Body of pancreas (tissue), 4 donors: ENCODE data around the gene NIFK. TPM values are rescaled to one million over a fixed set of nuclear protein-coding genes. Genes with fewer than 3 reads are reported as not detected.
A peak's percentile ranks its signal among the peaks of the same experiment; 100 is the strongest.

Source experiments
- ATAC-seq: fragments of 150-250 bp; one replicate; pipeline ENCODE4 v1.9.1; 2016
- DNase-seq, 4 donors: peaks; one replicate each; pipeline ENCODE4 v3.0.0-alpha.2; 2019
- H3K27ac ChIP-seq, 4 donors: fragments of 200-600 bp; sonication (generic); 1 replicate in 3 of 4; 2 replicates in 1 of 4; pipeline versions ENCODE4 v1.5.1 to v1.6.1; 2016 to 2019; ENCODE audit warnings: mild to moderate bottlenecking in 1 of 4, mixed read lengths in 1 of 4, moderate library complexity in 1 of 4
- H3K27me3 ChIP-seq, 2 donors: fragments of 200-600 bp; sonication (generic); one replicate each; pipeline ENCODE4 v1.6.0; 2016; ENCODE audit warnings: mild to moderate bottlenecking in 1 of 2
- H3K36me3 ChIP-seq, 2 donors: fragments of 200-600 bp; sonication (generic); replicated peaks in 1 of 2; 2 replicates each; pipeline ENCODE4 v1.5.1; 2016; ENCODE audit warnings: low read depth in 2 of 2; ENCODE audit not compliant: insufficient read depth in 1 of 2
- H3K4me1 ChIP-seq: fragments of 200-600 bp; sonication (generic); one replicate; pipeline ENCODE4 v1.6.0; 2016
- H3K4me3 ChIP-seq, 2 donors: fragments of 200-600 bp; sonication (generic); 1 replicate in 1 of 2; 2 replicates in 1 of 2; pipeline ENCODE4 v1.5.1; 2016 to 2019
- H3K9me3 ChIP-seq, 3 donors: fragments of 200-600 bp; sonication (generic); 1 replicate in 2 of 3; 2 replicates in 1 of 3; pipeline ENCODE4 v1.5.1; 2016
- CTCF ChIP-seq, 7 experiments: fragments of 450-650 bp in 4 of 7; fragments of 200-600 bp in 3 of 7; sonication (generic) in 3 of 7; IDR thresholded peaks; one replicate each; pipeline ENCODE4 v1.5.1; 2016 to 2019; ENCODE audit warnings: antibody characterized with exemption in 7 of 7
- POLR2A ChIP-seq, 3 donors: fragments of 450-650 bp; IDR thresholded peaks; one replicate each; pipeline ENCODE4 v1.6.1; 2016; ENCODE audit warnings: antibody characterized with exemption in 3 of 3, mild to moderate bottlenecking in 2 of 3
- WGBS, 2 donors: methylation state at CpG; one replicate each; pipeline ENCODE4 v1.1.5; 2017; 5-methylcytosine and 5-hydroxymethylcytosine counted together
- intact Hi-C: fragments of 100-400 bp; cut with DNase I; formaldehyde crosslinking; loops from one replicate; pipeline ENCODE4 v1.15.1; 2023
- total RNA-seq, 2 donors: library from RNA; depleted of rRNA; stranded (reverse); fragments of >200 nt; gene quantifications; one replicate each; pipeline ENCODE4 v1.1.0, GENCODE V29; 2016

Gene NIFK
- total RNA-seq, 2 donors from 2014 or later: 20.8 to 26.4 TPM

- H3K9me3 ChIP-seq: no peaks in the 10 kb centered on the region
- no peak for TF ChIP-seq CTCF (IDR thresholded peaks at IDR 0.05)
- no peak for TF ChIP-seq POLR2A (IDR thresholded peaks at IDR 0.05)
- 0 to 1% methylated on average over 8 of the region's 8 CpGs for WGBS, 2 donors
- peak overlapping the region in 1 of 4 donors; percentile 87 for H3K27ac ChIP-seq
- ATAC-seq: no peak
- H3K36me3 ChIP-seq: no peaks in the 10 kb centered on the region
- intact Hi-C loops: no loop called here
- peaks cover 26% of the 10 kb centered on the region for H3K4me1 ChIP-seq
- DNase-seq: no peak
- peak overlapping the region; percentile 44 to 100 for H3K4me3 ChIP-seq
- no peaks in the 10 kb centered on the region for H3K27me3 ChIP-seq
These were observed 18.2 kb upstream of the NIFK start for GRCh38 chr2:121754851-121755236.

- no peak overlapping the region for H3K4me3 ChIP-seq
- H3K27me3 ChIP-seq: no peaks in the 10 kb centered on the region
- H3K27ac ChIP-seq: no peak overlapping the region
- intact Hi-C loops: no loop called here
- H3K36me3 ChIP-seq: no peaks in the 10 kb centered on the region
- DNase-seq (peak in 1 of 4 donors; percentile 34), ATAC-seq (no peak)
- no peaks in the 10 kb centered on the region for H3K4me1 ChIP-seq
- no peak for TF ChIP-seq POLR2A (IDR thresholded peaks at IDR 0.05)
- TF ChIP-seq CTCF (IDR thresholded peaks at IDR 0.05): no peak
- H3K9me3 ChIP-seq: no peaks in the 10 kb centered on the region
- 43 to 60% methylated on average over 4 of the region's 4 CpGs for whole genome bisulfite sequencing, 2 donors
These were observed 11.5 kb upstream of the NIFK start for GRCh38 chr2:121748202-121748601.

GRCh38 chr2:121746071-121746578 lies 9.4 kb upstream of the NIFK start:
- Histone ChIP-seq H3K9me3 (no peaks in the 10 kb centered on the region), H3K4me1 (no peaks in the 10 kb centered on the region), H3K27me3 (no peaks in the 10 kb centered on the region), H3K36me3 (no peaks in the 10 kb centered on the region), H3K4me3 (no peak overlapping the region), H3K27ac (no peak overlapping the region)
- DNase-seq: no peak
- ATAC-seq: no peak
- 31 to 39% methylated on average over 6 of the region's 6 CpGs for WGBS, 2 donors
- TF ChIP-seq CTCF (IDR thresholded peaks at IDR 0.05) (no peak), POLR2A (IDR thresholded peaks at IDR 0.05) (no peak)
- intact Hi-C loops: no loop called here

- Histone ChIP-seq H3K9me3 (no peaks in the 10 kb centered on the region), H3K36me3 (no peaks in the 10 kb centered on the region), H3K27ac (no peak overlapping the region), H3K4me1 (peaks cover 4% of the 10 kb centered on the region), H3K4me3 (no peak overlapping the region), H3K27me3 (no peaks in the 10 kb centered on the region)
- intact Hi-C loops: no loop called here
- DNase-seq (no peak), ATAC-seq (no peak)
- WGBS, 2 donors: 94% methylated on average over 3 of the region's 3 CpGs
- no peak for TF ChIP-seq POLR2A (IDR thresholded peaks at IDR 0.05)
- TF ChIP-seq CTCF (IDR thresholded peaks at IDR 0.05): no peak
These were observed 4.8 kb upstream of the NIFK start for GRCh38 chr2:121741450-121741849.

- Histone ChIP-seq H3K27me3 (no peaks in the 10 kb centered on the region), H3K27ac (no peak overlapping the region), H3K4me1 (peaks cover 4% of the 10 kb centered on the region), H3K4me3 (no peak overlapping the region), H3K9me3 (no peaks in the 10 kb centered on the region), H3K36me3 (no peaks in the 10 kb centered on the region)
- intact Hi-C loops: no loop called here
- WGBS, 2 donors: 46 to 53% methylated on average over 6 of the region's 6 CpGs
- ATAC-seq: no peak
- TF ChIP-seq POLR2A (IDR thresholded peaks at IDR 0.05): no peak
- no peak for TF ChIP-seq CTCF (IDR thresholded peaks at IDR 0.05)
- DNase-seq: no peak
These were observed 4.3 kb upstream of the NIFK start for GRCh38 chr2:121740973-121741372.
